Measurements from ENCODE around the gene WIF1.

Gene WIF1

DNA sequence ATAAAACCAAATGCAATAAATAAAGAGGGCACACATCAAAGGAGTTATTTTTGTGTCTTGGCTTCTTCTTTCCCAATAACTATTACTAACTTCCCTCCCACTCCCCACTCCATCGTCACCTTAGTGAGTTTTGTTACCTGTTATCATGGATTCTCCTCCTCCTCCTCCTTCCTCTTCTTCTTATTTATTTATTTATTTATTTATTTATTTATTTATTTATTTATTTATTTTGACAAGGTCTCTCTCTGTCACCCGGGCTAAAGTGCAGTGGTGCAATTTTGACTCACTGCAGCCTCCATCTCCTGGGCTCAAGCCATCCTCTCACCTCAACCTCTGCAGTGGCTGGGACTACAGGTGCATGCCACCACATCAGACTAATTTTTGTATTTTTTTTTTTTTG, 26.4 kb downstream of the WIF1 start:
- no peaks in the 10 kb centered on the region for H3K4me1 Mint-ChIP-seq
- H3K4me3 Mint-ChIP-seq: no peak overlapping the region
- no peak for DNase-seq (ENCODE audit: low spot score in 2 of 2)
- no peak overlapping the region for H3K27ac Mint-ChIP-seq
- peaks cover 12% of the 10 kb centered on the region for H3K27me3 Mint-ChIP-seq
- no peaks in the 10 kb centered on the region for H3K9me3 Mint-ChIP-seq
- H3K36me3 Mint-ChIP-seq: no peaks in the 10 kb centered on the region
- ATAC-seq (ENCODE audit: low read depth): no peak

GRCh38 chr12:65093606-65094005, 27.5 kb downstream of the WIF1 start:
- Mint-ChIP-seq H3K27me3 (peaks cover 10% of the 10 kb centered on the region), H3K4me3 (no peak overlapping the region), H3K4me1 (no peaks in the 10 kb centered on the region), H3K9me3 (no peaks in the 10 kb centered on the region), H3K36me3 (no peaks in the 10 kb centered on the region), H3K27ac (no peak overlapping the region)
- ATAC-seq (ENCODE audit: low read depth) (no peak), DNase-seq (ENCODE audit: low spot score in 2 of 2) (no peak)

DNA sequence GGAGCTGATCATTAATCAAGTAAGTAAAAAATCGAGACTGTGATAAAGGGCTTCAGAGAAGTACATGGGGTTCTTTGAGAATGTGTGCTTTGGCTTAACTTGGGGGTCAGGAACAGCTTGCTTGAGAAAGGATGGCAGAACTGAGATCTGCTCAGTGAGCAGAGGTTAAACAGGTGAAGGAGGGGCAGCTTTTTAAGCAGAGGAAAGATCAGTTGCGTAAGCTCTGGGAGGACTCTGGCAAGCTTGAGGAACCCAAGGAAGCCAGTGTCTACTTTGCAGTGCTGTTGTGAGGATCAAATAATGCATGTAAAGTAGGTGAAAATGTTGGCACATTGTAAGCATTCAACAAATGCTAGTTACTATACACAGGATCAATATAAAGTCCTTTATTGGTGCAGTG, 30.6 kb downstream of the WIF1 start:
- ATAC-seq (ENCODE audit: low read depth): no peak
- no peak for DNase-seq (ENCODE audit: low spot score in 2 of 2)
- Mint-ChIP-seq H3K27ac (no peak overlapping the region), H3K36me3 (no peaks in the 10 kb centered on the region), H3K9me3 (no peaks in the 10 kb centered on the region), H3K4me3 (no peak overlapping the region), H3K27me3 (peaks cover 10% of the 10 kb centered on the region), H3K4me1 (no peaks in the 10 kb centered on the region)

- H3K4me3 Mint-ChIP-seq: no peak overlapping the region
- DNase-seq (ENCODE audit: low spot score in 2 of 2) (no peak), ATAC-seq (ENCODE audit: low read depth) (no peak)
- no peaks in the 10 kb centered on the region for H3K9me3 Mint-ChIP-seq
- peaks cover 5% of the 10 kb centered on the region for H3K27me3 Mint-ChIP-seq
- H3K4me1 Mint-ChIP-seq: no peaks in the 10 kb centered on the region
- no peaks in the 10 kb centered on the region for H3K36me3 Mint-ChIP-seq
- no peak overlapping the region for H3K27ac Mint-ChIP-seq
Observed at GRCh38 chr12:65086236-65086635, 34.9 kb downstream of the WIF1 start.

- DNase-seq (ENCODE audit: low spot score in 2 of 2): no peak
- Mint-ChIP-seq H3K27ac (no peak overlapping the region), H3K4me1 (no peaks in the 10 kb centered on the region), H3K27me3 (peaks cover 5% of the 10 kb centered on the region), H3K4me3 (no peak overlapping the region), H3K36me3 (no peaks in the 10 kb centered on the region), H3K9me3 (no peaks in the 10 kb centered on the region)
- no peak for ATAC-seq (ENCODE audit: low read depth)
Observed at GRCh38 chr12:65084579-65084978, 36.5 kb downstream of the WIF1 start.

GRCh38 chr12:65083581-65083980, 37.5 kb downstream of the WIF1 start:
- Mint-ChIP-seq H3K4me3 (no peak overlapping the region), H3K9me3 (no peaks in the 10 kb centered on the region), H3K4me1 (no peaks in the 10 kb centered on the region), H3K36me3 (no peaks in the 10 kb centered on the region), H3K27ac (no peak overlapping the region), H3K27me3 (peaks cover 5% of the 10 kb centered on the region)
- no peak for DNase-seq (ENCODE audit: low spot score in 2 of 2)
- no peak for ATAC-seq (ENCODE audit: low read depth)

- H3K4me3 Mint-ChIP-seq: no peak overlapping the region
- DNase-seq (ENCODE audit: low spot score in 2 of 2): no peak
- no peak for ATAC-seq (ENCODE audit: low read depth)
- H3K36me3 Mint-ChIP-seq: no peaks in the 10 kb centered on the region
- peaks cover 7% of the 10 kb centered on the region for H3K27me3 Mint-ChIP-seq
- H3K4me1 Mint-ChIP-seq: no peaks in the 10 kb centered on the region
- H3K9me3 Mint-ChIP-seq: no peaks in the 10 kb centered on the region
- no peak overlapping the region for H3K27ac Mint-ChIP-seq
Observed at GRCh38 chr12:65082406-65082805, 38.7 kb downstream of the WIF1 start.

DNA sequence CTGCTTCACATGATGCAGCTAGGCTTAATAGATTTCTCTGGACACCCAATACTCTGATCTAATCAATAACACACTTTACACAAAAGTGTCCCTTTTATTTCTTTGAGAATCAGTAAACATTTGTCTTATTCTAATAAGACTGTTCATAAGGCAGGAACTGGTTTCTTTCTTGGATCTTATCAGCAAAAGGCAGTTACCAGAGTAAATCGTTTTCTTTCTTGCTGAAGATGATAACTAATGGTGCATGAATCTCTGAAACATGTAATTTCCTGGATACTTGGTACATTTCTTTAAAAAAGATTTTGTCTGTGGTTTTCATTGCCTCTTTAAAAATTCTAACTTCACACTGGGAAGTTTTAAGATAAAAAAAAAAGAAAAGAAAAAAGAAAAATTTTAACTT, 39.6 kb downstream of the WIF1 start:
- H3K9me3 Mint-ChIP-seq: no peaks in the 10 kb centered on the region
- peaks cover 7% of the 10 kb centered on the region for H3K27me3 Mint-ChIP-seq
- H3K36me3 Mint-ChIP-seq: no peaks in the 10 kb centered on the region
- H3K27ac Mint-ChIP-seq: no peak overlapping the region
- H3K4me1 Mint-ChIP-seq: no peaks in the 10 kb centered on the region
- no peak overlapping the region for H3K4me3 Mint-ChIP-seq
- DNase-seq (ENCODE audit: low spot score in 2 of 2) (no peak), ATAC-seq (ENCODE audit: low read depth) (no peak)

GRCh38 chr12:65074932-65075331, 46.2 kb downstream of the WIF1 start:
- H3K27me3 Mint-ChIP-seq: peaks cover 7% of the 10 kb centered on the region
- no peaks in the 10 kb centered on the region for H3K9me3 Mint-ChIP-seq
- H3K4me1 Mint-ChIP-seq: peaks cover 4% of the 10 kb centered on the region
- ATAC-seq (ENCODE audit: low read depth): peak; percentile 54
- no peaks in the 10 kb centered on the region for H3K36me3 Mint-ChIP-seq
- H3K4me3 Mint-ChIP-seq: no peak overlapping the region
- H3K27ac Mint-ChIP-seq: no peak overlapping the region
- DNase-seq (ENCODE audit: low spot score in 2 of 2): no peak

GRCh38 chr12:65069336-65069735, 51.8 kb downstream of the WIF1 start:
- H3K27ac Mint-ChIP-seq: no peak overlapping the region
- no peak for DNase-seq (ENCODE audit: low spot score in 2 of 2)
- H3K27me3 Mint-ChIP-seq: peaks cover 2% of the 10 kb centered on the region
- H3K4me1 Mint-ChIP-seq: peaks cover 4% of the 10 kb centered on the region
- ATAC-seq (ENCODE audit: low read depth): no peak
- H3K9me3 Mint-ChIP-seq: no peaks in the 10 kb centered on the region
- no peak overlapping the region for H3K4me3 Mint-ChIP-seq
- H3K36me3 Mint-ChIP-seq: no peaks in the 10 kb centered on the region

- DNase-seq (ENCODE audit: low spot score in 2 of 2) (no peak), ATAC-seq (ENCODE audit: low read depth) (no peak)
- Mint-ChIP-seq H3K4me3 (no peak overlapping the region), H3K9me3 (no peaks in the 10 kb centered on the region), H3K27ac (no peak overlapping the region), H3K27me3 (peaks cover under 1% of the 10 kb centered on the region), H3K4me1 (peaks cover under 1% of the 10 kb centered on the region), H3K36me3 (no peaks in the 10 kb centered on the region)
Observed at GRCh38 chr12:65067383-65067782, 53.7 kb downstream of the WIF1 start.

DNA sequence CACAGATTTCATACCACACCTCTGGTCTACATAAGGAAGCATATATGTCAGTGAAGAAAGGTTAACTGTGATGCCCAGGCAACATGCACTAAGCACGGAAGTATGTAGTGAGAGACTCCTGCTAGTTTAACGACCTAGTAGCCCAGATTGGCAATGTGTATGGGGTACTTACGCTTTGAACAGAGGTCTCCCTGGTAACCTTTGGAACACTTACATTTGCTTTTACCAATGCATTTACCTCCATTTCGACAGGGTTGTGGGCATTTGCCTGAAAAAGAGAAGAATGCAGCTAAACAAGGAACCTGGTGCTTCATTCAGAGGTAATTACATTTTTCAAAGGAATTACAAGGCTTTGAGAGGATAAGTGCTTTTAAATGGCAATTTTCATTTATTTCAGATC, 65.2 kb downstream of the WIF1 start:
- Mint-ChIP-seq H3K4me3 (no peak overlapping the region), H3K4me1 (no peaks in the 10 kb centered on the region), H3K27me3 (peaks cover 4% of the 10 kb centered on the region), H3K27ac (no peak overlapping the region), H3K9me3 (no peaks in the 10 kb centered on the region), H3K36me3 (no peaks in the 10 kb centered on the region)
- no peak for ATAC-seq (ENCODE audit: low read depth)
- no peak for DNase-seq (ENCODE audit: low spot score in 2 of 2)

DNA sequence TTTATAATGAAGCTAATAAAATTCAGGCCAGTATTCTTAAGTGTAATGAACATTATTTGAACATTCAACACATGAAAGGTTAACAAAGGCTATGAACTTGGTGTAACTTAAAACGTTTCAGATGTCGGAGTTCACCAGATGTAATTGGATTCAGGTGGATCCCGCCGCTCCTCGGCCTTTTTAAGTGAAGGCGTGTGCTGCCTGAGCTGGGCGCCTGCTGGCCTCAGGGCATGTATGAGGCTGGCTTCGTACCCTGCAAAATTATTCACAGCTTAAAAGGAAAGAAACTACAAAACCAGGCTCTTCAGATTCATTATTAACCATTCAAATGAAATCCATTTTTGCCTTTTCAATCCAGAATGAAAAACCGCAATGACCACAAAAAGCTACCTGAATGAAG, 69.9 kb downstream of the WIF1 start:
- Mint-ChIP-seq H3K4me1 (no peaks in the 10 kb centered on the region), H3K27ac (no peak overlapping the region), H3K36me3 (no peaks in the 10 kb centered on the region), H3K9me3 (no peaks in the 10 kb centered on the region), H3K27me3 (peaks cover 14% of the 10 kb centered on the region), H3K4me3 (no peak overlapping the region)
- no peak for ATAC-seq (ENCODE audit: low read depth)
- no peak for DNase-seq (ENCODE audit: low spot score in 2 of 2)

- DNase-seq (ENCODE audit: low spot score in 2 of 2) (no peak), ATAC-seq (ENCODE audit: low read depth) (no peak)
- Mint-ChIP-seq H3K27me3 (peaks cover 17% of the 10 kb centered on the region), H3K4me1 (no peaks in the 10 kb centered on the region), H3K27ac (no peak overlapping the region), H3K4me3 (no peak overlapping the region), H3K36me3 (no peaks in the 10 kb centered on the region), H3K9me3 (no peaks in the 10 kb centered on the region)
Observed at GRCh38 chr12:65045269-65045668, 75.8 kb downstream of the WIF1 start.

- DNase-seq (ENCODE audit: low spot score in 2 of 2): no peak
- no peak for ATAC-seq (ENCODE audit: low read depth)
- H3K27me3 Mint-ChIP-seq: peaks cover 9% of the 10 kb centered on the region
- no peak overlapping the region for H3K27ac Mint-ChIP-seq
- H3K4me3 Mint-ChIP-seq: no peak overlapping the region
- H3K9me3 Mint-ChIP-seq: no peaks in the 10 kb centered on the region
- no peaks in the 10 kb centered on the region for H3K4me1 Mint-ChIP-seq
- no peaks in the 10 kb centered on the region for H3K36me3 Mint-ChIP-seq
Observed at GRCh38 chr12:65039301-65039700, 81.8 kb downstream of the WIF1 start.

- H3K4me1 Mint-ChIP-seq: no peaks in the 10 kb centered on the region
- no peak overlapping the region for H3K27ac Mint-ChIP-seq
- peaks cover 3% of the 10 kb centered on the region for H3K9me3 Mint-ChIP-seq
- H3K27me3 Mint-ChIP-seq: peaks cover 7% of the 10 kb centered on the region
- H3K4me3 Mint-ChIP-seq: no peak overlapping the region
- DNase-seq (ENCODE audit: low spot score in 2 of 2) (no peak), ATAC-seq (ENCODE audit: low read depth) (no peak)
- H3K36me3 Mint-ChIP-seq: no peaks in the 10 kb centered on the region
Observed at GRCh38 chr12:65025136-65025535, 96.0 kb downstream of the WIF1 start.
